Measurements from ENCODE around the gene SNRNP70. TPM values are rescaled to one million over a fixed set of nuclear protein-coding genes. Genes with fewer than 3 reads are reported as not detected.

Gene SNRNP70
- total and polyA plus RNA-seq, 2 of the 13 experiments (the other 11 are each of a cell fraction or from before 2014, with no cell fraction given): 150 to 210 TPM

GRCh38 chr19:49127674-49128544 is 42.7 kb downstream of the SNRNP70 start (continued):
- peak; percentile 44; the same call in 1 of the 2 replicates for TF ChIP-seq ZNF7 (CRISPR knock-in tag; IDR thresholded peaks at IDR 0.05)
- TF ChIP-seq MLXIP (CRISPR knock-in tag; IDR thresholded peaks at IDR 0.05; ENCODE audit: borderline replicate concordance): peak; percentile 92; the same call in 1 of the 2 replicates
- peak; percentile 86 for TF ChIP-seq HDAC1 (CRISPR knock-in tag; IDR thresholded peaks at IDR 0.05)
- peak; percentile 98 for TF ChIP-seq NR0B2 (CRISPR knock-in tag; IDR thresholded peaks at IDR 0.05)
- peak; percentile 100 for TF ChIP-seq ZFP82 (CRISPR knock-in tag; IDR thresholded peaks at IDR 0.05; ENCODE audit: borderline replicate concordance)
- TF ChIP-seq ESRRA (CRISPR knock-in tag; IDR thresholded peaks at IDR 0.05; ENCODE audit: low read depth): peak; percentile 84; the same call in 1 of the 2 replicates
- TF ChIP-seq RERE (CRISPR knock-in tag; IDR thresholded peaks at IDR 0.05; ENCODE audit: low read depth): peak; percentile 82
- TF ChIP-seq EHMT2 (IDR thresholded peaks at IDR 0.05; ENCODE audit: borderline replicate concordance, low read depth, low read length): no peak
- TF ChIP-seq PRDM4 (CRISPR knock-in tag; IDR thresholded peaks at IDR 0.05; ENCODE audit: borderline replicate concordance): peak; percentile 92; the same call in 1 of the 2 replicates
- no peak for TF ChIP-seq ZNF549 (CRISPR knock-in tag; IDR thresholded peaks at IDR 0.05)
- TF ChIP-seq ARID2 (CRISPR knock-in tag; IDR thresholded peaks at IDR 0.05; ENCODE audit: borderline replicate concordance): peak; percentile 100
- peak; percentile 88; the same call in 1 of the 2 replicates for TF ChIP-seq ZNF180 (CRISPR knock-in tag; IDR thresholded peaks at IDR 0.05; ENCODE audit: borderline replicate concordance, low read depth)
